Ammon's horn (tissue), 1 donor: ENCODE measurements around the gene CHCHD3.
A peak's percentile ranks its signal among the peaks of the same experiment; 100 is the strongest.

Source experiments
- DNase-seq: peaks from one replicate; pipeline ENCODE4 v3.0.0-alpha.2; 2016; ENCODE audit warnings: low spot score

The CHCHD3 gene

GRCh38 chr7:132776048-132776620 lies 305.8 kb downstream of the CHCHD3 start:
- no peak for DNase-seq

DNA sequence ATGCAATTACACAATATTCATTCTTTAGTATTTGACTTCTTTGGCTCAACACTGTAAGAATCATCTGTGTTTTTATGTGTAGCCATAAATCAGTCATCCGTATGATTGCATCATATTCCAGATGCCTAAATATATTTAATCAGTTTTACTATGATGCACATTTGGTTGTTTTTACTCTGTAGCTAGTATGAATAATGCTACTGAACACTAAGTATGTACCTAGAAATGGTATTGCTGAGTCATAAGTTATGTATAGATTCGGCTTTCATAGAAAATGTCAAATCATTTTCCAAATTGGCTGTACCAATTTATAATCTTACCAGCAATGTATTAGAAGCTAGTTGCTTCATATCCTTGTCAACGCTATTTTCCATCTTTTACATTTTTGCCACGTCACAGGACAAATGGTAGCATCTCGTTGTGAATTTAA lies 308.3 kb downstream of the CHCHD3 start:
- no peak for DNase-seq

DNA sequence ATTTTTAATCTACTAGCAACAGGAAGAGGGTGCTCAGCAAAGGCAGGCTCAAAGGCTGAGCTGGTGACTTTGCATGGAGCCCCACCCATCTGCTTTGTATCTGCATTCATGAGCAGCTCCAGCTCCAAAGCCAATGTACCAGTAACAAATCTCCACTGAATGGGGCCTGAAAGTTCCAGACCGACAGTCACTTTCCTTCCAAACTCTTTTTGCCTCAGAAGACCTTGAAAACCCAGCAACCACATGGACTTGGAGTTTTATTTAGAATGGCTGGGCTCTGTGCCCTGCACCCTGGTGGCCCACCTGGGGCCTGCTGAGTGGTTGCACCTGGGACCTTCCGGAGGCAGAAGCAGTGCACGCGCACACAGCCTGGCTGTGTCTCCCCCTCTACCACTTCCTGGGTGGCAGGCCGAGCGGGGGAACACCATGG lies 310.6 kb downstream of the CHCHD3 start:
- DNase-seq, result no peak

GRCh38 chr7:132770055-132770454 lies 311.8 kb downstream of the CHCHD3 start:
- DNase-seq, result no peak

GRCh38 chr7:132769280-132769679 lies 312.6 kb downstream of the CHCHD3 start:
- no peak for DNase-seq

DNA sequence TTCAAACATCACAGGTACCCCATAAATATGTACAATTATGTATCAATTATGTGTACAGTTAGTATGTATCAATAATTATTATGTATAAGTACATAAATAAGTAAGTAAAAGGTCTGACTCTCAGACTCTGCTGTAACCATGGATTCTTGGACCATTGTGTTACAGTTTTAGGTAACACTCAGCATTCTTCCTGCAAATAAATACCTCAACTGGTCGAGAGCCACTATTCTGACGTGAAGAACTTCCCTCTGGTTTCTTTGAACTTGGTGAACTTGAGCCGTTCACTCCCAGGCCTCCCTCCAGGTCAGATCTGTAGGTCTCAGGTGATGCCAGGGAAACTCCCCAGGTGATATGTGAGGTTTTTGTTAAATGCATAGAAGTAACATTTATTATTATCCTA lies 313.8 kb downstream of the CHCHD3 start:
- DNase-seq, result no peak

DNA sequence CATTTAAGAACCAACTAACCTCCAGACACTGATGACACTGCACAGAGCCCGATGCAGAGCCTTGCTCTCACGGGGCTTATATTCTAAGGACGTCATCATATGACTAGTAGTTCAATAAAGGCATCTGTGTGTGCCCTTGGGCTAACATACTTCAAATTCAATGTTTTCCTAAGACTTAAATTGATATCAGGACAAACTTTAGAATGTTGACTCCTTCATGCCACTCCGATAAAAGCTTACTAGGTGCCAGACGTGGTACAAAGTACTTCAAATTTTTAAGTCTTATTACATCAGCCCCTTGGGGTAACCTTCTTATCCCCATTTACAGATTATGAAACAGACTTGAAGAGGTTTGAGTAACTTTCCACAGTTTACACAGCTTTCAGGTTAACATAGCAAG lies 314.5 kb downstream of the CHCHD3 start:
- DNase-seq, result no peak

- no peak for DNase-seq
These were observed 315.2 kb downstream of the CHCHD3 start for GRCh38 chr7:132766660-132767059.

- DNase-seq, result no peak
These were observed 316.0 kb downstream of the CHCHD3 start for GRCh38 chr7:132765861-132766260.

DNA sequence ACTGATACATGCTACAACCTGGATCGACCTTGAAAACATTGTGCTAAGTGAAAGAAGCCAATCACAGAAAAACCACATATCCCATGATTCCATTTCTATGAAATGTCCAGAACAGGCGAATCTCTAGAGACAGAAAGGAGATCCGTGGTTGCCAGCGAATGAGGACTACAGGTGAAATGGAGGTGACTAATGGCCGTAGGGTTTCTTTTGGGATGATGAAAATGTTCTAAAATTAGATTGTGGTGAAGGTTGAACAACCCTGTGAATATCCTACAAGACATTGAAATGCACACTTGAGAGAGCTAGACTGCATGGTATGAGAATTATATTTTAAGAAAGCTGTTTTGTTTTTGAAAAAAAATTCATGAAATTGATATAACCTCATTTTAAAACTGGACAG lies 317.1 kb downstream of the CHCHD3 start:
- DNase-seq, result no peak

GRCh38 chr7:132760866-132761265 lies 321.0 kb downstream of the CHCHD3 start:
- no peak for DNase-seq

DNA sequence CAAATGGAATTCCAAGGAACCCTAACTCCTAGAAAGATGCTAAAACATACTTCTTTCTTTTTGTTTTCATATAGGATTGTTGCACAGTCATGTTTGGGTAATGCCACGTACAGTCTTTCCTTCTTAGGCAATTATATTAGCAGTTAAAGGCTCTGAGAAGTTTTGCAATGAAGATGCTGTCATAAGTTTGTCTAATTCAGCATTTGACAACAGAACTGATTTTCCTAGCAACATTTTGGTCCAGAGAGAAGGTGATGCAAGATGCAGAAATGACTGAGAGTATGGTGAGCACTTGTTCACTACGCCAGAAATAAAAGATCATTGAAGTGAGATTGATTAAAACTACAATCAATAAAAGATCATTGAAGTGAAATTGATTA lies 321.7 kb downstream of the CHCHD3 start:
- no peak for DNase-seq

- no peak for DNase-seq
These were observed 322.2 kb downstream of the CHCHD3 start for GRCh38 chr7:132759482-132760243.

GRCh38 chr7:132758986-132759385 lies 322.9 kb downstream of the CHCHD3 start:
- DNase-seq, result no peak

DNA sequence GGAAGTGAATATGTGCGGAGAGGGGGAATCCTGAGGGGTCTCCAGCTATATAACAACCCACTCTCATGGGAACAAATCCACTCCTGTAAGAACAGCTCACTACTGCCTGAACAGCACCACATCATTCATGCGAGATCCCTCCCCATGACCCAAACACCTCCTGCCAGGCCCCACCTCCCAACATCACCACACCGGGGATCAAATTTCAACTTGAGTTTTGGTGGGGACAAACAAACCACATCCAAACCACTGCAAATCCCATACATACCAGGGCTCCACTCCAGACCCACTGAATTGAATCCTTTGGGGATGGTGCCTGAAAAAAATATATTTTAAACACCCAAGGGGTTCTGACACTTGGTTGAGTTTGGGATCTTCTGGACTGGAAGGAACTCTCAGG lies 324.1 kb downstream of the CHCHD3 start:
- no peak for DNase-seq

DNA sequence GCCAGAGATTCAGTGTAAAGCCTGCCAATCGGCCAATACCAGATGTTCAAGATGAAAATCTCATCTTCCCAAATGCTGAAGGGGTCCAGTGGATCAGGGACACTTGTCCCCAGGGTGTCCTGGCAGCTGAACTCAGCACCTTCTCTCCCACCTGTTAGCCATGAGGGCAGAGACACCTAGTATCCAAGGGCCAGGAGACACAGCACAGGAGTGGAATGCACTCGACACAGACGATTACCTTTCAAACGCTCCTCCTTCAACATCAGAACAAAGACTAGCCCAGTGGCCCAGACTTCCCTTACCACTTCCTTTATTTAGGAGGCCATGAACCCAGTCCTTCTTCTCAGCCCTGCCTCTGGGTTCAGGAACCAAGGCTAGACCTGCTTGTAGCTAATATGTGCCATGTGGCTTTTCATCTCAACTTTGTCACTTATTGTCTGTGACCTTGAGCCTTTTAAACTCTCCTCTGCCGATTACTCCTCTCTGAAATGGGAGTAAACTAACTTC lies 325.4 kb downstream of the CHCHD3 start:
- no peak for DNase-seq

DNA sequence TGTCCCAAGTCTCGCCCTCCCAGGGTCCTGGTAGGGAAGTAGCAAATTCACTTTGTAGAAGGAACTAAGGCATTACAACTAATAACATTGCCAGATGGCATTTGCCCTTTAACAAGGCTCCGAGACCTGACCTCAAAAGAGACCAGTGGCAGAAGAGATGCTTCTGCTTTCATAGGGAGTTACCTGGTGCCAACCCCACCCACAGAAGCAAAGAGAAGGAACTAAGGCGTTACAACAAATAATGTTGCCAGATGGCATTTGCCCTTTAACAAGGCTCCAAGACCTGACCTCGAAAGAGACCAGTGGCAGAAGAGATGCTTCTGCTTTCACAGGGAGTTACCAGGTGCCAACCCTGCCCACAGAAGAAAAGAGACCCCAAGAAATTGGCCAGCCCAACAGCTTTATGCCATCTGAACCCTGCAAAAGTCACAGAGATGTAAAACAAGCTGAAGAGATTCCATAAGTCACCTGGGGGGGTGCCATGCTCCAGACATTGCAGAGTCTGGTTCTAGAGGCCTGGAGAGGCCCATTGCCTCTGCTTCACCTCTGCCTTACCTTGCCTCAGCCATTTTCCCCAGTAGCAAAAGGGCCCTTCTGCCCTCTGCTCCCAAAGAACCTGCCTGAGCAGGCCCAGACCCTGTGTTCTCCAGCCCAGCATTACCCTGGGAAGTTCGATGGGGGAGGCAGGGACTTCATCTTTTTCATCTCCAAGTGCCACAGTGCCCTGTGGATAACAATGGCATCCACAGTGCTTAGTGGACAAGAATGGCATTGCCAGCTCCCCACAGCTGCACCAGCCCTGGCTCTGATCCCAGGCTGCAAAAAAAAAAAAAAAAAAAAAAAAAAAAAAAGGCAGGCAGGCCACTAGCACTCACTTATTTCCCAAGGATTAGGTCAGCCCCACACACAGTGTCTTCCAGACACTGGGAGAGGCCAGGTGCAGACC lies 326.1 kb downstream of the CHCHD3 start:
- peak; percentile 89 for DNase-seq

GRCh38 chr7:132752431-132752830 lies 329.5 kb downstream of the CHCHD3 start:
- no peak for DNase-seq

- DNase-seq, result no peak
These were observed 330.6 kb downstream of the CHCHD3 start for GRCh38 chr7:132751244-132751647.

GRCh38 chr7:132750530-132751217 lies 331.2 kb downstream of the CHCHD3 start:
- DNase-seq, result peak; percentile 42

DNA sequence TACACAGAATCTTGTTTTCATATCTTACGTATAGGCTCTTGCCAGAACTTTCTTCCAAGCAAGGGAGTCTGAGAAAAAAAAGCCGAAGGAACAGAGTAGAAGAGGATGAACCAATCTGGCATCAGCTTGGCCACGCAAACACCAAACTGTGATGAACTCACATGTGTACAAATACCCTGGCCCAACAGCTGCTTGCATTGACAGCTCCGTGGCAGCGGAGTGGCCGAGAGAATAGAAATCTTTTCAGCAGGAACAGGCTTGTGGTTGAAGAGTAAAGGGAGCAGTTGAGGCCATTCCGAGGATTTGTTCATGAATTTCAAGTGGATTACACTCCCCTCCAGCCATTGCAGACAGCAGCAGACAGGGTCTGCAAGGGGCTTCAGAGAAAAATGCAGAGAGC lies 331.8 kb downstream of the CHCHD3 start:
- peak; percentile 24 for DNase-seq

- no peak for DNase-seq
These were observed 336.4 kb downstream of the CHCHD3 start for GRCh38 chr7:132745510-132745909.
